SK-N-SH (cell line): Measurements from ENCODE around the gene PTPRK.

Experiments used
- MXI1 ChIP-seq: IDR thresholded peaks from 2 replicates; pipeline ENCODE4 v1.6.1; 2012; ENCODE audit warnings: mild to moderate bottlenecking, low read depth, low read length, improper control_type of control experiment
- POLR2AphosphoS5 ChIP-seq: IDR thresholded peaks from 2 replicates; pipeline ENCODE4 v1.6.1; 2012; ENCODE audit warnings: low read depth, low read length
- TF ChIP-seq, protein P1 (sequence below): fragments of 200-600 bp; sonication (generic); IDR thresholded peaks from 2 replicates; pipeline ENCODE4 v1.6.1; 2017; ENCODE audit warnings: antibody characterized with exemption, mild to moderate bottlenecking, moderate library complexity
- TF ChIP-seq, protein P2 (sequence below): fragments of 150-350 bp; IDR thresholded peaks from 2 replicates; pipeline ENCODE4 v1.6.1; 2017; ENCODE audit warnings: antibody characterized with exemption, low read length, low read depth, borderline replicate concordance
- TF ChIP-seq, protein P3 (sequence below): IDR thresholded peaks from 2 replicates; pipeline ENCODE4 v1.6.1; 2012; ENCODE audit warnings: mild to moderate bottlenecking, low read depth, low read length, moderate library complexity

DNA sequence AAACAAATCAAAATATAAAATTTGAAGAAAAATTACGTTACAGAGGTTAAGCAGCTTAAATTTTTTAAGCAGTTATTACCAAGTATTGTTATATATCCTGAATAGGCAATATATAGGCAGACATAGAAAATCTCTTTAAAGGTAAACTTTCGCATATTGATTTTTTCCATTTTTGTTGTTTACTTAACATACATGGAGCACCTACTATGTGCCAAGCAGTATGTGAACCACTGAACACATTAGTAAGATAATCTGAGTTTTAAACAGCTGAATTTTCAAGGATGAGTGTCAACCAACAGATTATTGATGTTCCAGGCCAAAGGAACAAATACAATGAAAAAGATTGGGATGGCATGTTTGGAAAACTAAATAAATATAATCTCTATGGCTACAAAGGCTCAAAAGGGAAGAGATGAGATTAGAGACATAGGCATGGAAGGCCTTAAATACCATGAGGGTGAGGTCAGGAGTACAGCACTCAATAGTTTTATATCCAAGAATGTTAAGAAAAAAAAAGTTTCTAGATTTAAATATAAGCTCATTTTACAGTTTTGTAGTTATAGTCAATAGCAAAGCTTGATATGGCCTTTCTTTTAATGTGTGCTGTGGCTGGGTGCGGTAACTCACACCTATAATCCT, 277.5 kb downstream of the PTPRK start:
- TF ChIP-seq, protein P1, sequence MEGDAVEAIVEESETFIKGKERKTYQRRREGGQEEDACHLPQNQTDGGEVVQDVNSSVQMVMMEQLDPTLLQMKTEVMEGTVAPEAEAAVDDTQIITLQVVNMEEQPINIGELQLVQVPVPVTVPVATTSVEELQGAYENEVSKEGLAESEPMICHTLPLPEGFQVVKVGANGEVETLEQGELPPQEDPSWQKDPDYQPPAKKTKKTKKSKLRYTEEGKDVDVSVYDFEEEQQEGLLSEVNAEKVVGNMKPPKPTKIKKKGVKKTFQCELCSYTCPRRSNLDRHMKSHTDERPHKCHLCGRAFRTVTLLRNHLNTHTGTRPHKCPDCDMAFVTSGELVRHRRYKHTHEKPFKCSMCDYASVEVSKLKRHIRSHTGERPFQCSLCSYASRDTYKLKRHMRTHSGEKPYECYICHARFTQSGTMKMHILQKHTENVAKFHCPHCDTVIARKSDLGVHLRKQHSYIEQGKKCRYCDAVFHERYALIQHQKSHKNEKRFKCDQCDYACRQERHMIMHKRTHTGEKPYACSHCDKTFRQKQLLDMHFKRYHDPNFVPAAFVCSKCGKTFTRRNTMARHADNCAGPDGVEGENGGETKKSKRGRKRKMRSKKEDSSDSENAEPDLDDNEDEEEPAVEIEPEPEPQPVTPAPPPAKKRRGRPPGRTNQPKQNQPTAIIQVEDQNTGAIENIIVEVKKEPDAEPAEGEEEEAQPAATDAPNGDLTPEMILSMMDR: no peak
- TF ChIP-seq, protein P2, sequence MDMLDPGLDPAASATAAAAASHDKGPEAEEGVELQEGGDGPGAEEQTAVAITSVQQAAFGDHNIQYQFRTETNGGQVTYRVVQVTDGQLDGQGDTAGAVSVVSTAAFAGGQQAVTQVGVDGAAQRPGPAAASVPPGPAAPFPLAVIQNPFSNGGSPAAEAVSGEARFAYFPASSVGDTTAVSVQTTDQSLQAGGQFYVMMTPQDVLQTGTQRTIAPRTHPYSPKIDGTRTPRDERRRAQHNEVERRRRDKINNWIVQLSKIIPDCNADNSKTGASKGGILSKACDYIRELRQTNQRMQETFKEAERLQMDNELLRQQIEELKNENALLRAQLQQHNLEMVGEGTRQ: no peak
- TF ChIP-seq POLR2AphosphoS5 (no peak), MXI1 (no peak)
- TF ChIP-seq, protein P3, sequence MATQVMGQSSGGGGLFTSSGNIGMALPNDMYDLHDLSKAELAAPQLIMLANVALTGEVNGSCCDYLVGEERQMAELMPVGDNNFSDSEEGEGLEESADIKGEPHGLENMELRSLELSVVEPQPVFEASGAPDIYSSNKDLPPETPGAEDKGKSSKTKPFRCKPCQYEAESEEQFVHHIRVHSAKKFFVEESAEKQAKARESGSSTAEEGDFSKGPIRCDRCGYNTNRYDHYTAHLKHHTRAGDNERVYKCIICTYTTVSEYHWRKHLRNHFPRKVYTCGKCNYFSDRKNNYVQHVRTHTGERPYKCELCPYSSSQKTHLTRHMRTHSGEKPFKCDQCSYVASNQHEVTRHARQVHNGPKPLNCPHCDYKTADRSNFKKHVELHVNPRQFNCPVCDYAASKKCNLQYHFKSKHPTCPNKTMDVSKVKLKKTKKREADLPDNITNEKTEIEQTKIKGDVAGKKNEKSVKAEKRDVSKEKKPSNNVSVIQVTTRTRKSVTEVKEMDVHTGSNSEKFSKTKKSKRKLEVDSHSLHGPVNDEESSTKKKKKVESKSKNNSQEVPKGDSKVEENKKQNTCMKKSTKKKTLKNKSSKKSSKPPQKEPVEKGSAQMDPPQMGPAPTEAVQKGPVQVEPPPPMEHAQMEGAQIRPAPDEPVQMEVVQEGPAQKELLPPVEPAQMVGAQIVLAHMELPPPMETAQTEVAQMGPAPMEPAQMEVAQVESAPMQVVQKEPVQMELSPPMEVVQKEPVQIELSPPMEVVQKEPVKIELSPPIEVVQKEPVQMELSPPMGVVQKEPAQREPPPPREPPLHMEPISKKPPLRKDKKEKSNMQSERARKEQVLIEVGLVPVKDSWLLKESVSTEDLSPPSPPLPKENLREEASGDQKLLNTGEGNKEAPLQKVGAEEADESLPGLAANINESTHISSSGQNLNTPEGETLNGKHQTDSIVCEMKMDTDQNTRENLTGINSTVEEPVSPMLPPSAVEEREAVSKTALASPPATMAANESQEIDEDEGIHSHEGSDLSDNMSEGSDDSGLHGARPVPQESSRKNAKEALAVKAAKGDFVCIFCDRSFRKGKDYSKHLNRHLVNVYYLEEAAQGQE: no peak
